ENCODE data around the gene LRRN4CL. TPM values are rescaled to one million over a fixed set of nuclear protein-coding genes. Genes with fewer than 3 reads are reported as not detected.

Gene LRRN4CL
- total RNA-seq, 1 experiment from 2014 or later = 0.14 TPM

DNA sequence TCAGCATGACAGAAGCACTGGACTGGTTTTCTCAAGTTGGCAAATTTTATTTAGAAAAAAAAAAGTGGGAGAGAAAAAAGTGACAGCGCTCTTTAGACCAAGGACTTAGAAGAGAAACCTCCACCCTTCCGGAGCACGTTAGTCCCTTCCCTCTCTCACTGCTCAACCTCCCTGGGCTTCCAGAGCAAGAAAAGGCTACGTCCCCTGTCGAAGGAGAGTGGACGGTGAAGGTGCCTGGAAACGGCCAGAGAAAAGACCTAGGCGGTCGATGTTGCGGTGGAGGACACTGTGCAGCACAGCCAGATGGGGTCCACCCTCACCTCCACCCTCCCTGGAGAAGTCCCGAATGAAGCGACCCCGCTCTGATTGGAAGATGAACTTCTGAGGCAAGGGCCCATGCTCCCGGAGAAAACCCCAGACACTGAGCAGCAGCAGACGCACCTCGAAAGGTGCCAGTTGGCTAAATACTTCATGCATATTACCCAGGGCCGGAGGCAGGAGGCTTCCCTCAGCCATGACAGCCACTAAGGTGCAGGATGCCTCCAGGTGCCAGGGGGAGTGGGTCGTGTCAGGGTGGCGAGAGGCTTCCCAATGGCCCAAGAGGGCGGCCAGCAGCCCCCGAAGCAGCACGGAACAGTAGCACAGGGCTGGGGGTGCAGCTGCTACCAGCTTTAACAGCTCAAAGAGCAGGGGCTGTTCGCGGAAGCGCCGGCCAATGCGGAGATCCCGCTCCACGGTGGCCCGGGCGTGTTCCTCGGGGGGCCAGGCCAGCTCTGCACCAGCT is 42.3 kb downstream of the LRRN4CL start:
- DNase-seq (ENCODE audit: low spot score) = no peak

DNA sequence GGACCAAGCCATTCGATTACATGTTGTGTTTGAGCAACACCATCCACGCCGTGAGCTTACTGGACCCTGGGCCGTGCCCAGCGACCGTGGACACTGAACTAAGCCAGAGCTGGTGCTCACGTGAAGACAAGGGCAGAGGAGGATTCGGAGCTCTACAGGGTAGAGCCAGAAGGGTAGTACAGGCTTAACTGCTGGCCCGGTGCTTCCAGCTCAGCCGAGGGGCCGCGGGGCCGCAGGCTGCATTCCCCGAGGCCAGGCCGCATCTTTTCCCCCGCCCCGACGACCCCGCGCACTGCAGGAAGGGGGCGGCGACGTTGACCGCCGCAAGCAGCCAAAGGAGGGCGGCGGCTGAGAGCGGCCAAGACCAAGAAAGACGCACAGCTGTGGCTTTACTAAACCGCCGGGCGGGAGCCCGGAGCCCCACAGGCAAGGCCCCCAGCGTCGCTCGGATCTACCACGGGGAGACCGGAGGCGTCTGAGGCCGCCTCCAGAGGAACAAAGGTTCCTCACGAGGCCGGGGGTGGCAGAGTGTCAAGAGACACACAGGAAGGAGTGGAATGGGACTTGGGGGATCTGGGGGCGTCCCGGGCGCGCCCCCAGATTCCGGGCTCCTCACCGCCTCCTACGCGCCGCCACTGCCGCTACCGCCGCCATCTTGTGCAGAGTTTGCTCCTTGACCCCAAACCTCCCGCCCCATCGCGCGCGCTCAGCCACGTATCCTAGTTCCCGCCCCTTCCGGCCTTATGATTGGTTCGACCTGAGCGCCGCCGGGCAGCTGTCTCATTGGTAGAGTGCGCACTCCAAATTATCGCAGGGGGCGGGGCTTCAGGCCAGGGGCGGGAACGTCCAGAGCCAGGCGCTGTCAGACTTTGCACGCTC is 43.1 kb downstream of the LRRN4CL start, which contains the start of gene GANAB:
GANAB (minus strand) TSS at position 668 of the 879 bp plus-strand sequence; CDS start at position 654, 14 bp downstream.
- peak; percentile 97 for DNase-seq (ENCODE audit: low spot score)

GRCh38 chr11:62645671-62645945 is 43.7 kb downstream of the LRRN4CL start:
- no peak for DNase-seq (ENCODE audit: low spot score)

DNA sequence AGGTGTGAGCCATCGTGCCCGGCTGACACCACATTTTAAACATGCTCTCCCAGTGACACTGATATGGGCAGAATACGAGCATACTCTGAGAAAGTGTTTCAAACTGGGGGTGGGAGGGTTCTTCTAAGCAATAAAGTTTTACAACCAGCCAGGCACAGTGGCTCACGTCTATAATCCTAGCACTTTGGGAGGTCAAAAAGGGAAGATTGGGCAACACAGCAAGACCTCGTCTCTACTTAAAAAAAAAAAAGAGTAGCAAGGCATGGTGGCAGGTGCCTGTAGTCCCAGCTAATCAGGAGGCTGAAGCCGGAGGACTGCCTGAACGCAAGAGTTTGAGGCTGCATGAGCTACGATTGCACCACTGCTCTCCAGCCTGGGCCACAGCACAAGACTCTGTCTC is 45.1 kb downstream of the LRRN4CL start:
- no peak for DNase-seq (ENCODE audit: low spot score)

Other genes with a start within 250 kb of the LRRN4CL start
- gene AHNAK, start 142.7 kb downstream of the LRRN4CL start, total RNA-seq (2014; rRNA removed; shearing (Covaris generic)) = 47.0 and 60.1 TPM in 2 replicates
- 1,742 and 1,908 TPM in 2 replicates for gene EEF1G, start 115.6 kb downstream of the LRRN4CL start, total RNA-seq (2014; rRNA removed; shearing (Covaris generic))
- gene TUT1, start 98.0 kb downstream of the LRRN4CL start, total RNA-seq (2014; rRNA removed; shearing (Covaris generic)) = 2.3 and 5.4 TPM in 2 replicates
- 96.1 and 108 TPM in 2 replicates for gene MTA2, start 87.7 kb downstream of the LRRN4CL start, total RNA-seq (2014; rRNA removed; shearing (Covaris generic))
- 10.1 and 13.8 TPM in 2 replicates for gene EML3, start 76.8 kb downstream of the LRRN4CL start, total RNA-seq (2014; rRNA removed; shearing (Covaris generic))
- gene ROM1, start 76.3 kb downstream of the LRRN4CL start, total RNA-seq (2014; rRNA removed; shearing (Covaris generic)) = 4.2 and 11.4 TPM in 2 replicates
- gene B3GAT3, start 67.5 kb downstream of the LRRN4CL start, total RNA-seq (2014; rRNA removed; shearing (Covaris generic)) = 13.5 and 26.0 TPM in 2 replicates
- gene GANAB, start 42.9 kb downstream of the LRRN4CL start, total RNA-seq (2014; rRNA removed; shearing (Covaris generic)) = 142 and 153 TPM in 2 replicates
- 14.5 and 16.0 TPM in 2 replicates for gene INTS5, start 36.2 kb downstream of the LRRN4CL start, total RNA-seq (2014; rRNA removed; shearing (Covaris generic))
- 100 and 130 TPM in 2 replicates for gene C11orf98, start 24.3 kb downstream of the LRRN4CL start, total RNA-seq (2014; rRNA removed; shearing (Covaris generic))
- gene CSKMT, start 24.2 kb downstream of the LRRN4CL start, total RNA-seq (2014; rRNA removed; shearing (Covaris generic)) = 7.0 and 8.4 TPM in 2 replicates
- 9.1 and 12.2 TPM in 2 replicates for gene UQCC3, start 17.9 kb downstream of the LRRN4CL start, total RNA-seq (2014; rRNA removed; shearing (Covaris generic))
- 3.7 and 5.1 TPM in 2 replicates for gene LBHD1, start 17.3 kb downstream of the LRRN4CL start, total RNA-seq (2014; rRNA removed; shearing (Covaris generic))
- gene UBXN1, start 10.5 kb downstream of the LRRN4CL start, total RNA-seq (2014; rRNA removed; shearing (Covaris generic)) = 93.7 and 110 TPM in 2 replicates
- gene BSCL2, start 17.9 kb upstream of the LRRN4CL start, total RNA-seq (2014; rRNA removed; shearing (Covaris generic)) = 128 TPM in 2 replicates
- 0.41 TPM in 1 of 2 replicates, not detected in the other for gene GNG3, start 18.1 kb upstream of the LRRN4CL start, total RNA-seq (2014; rRNA removed; shearing (Covaris generic))
- gene HNRNPUL2, start 37.9 kb upstream of the LRRN4CL start, total RNA-seq (2014; rRNA removed; shearing (Covaris generic)) = 4.7 and 5.0 TPM in 2 replicates
- gene TTC9C, start 39.0 kb upstream of the LRRN4CL start, total RNA-seq (2014; rRNA removed; shearing (Covaris generic)) = 35.0 and 46.9 TPM in 2 replicates
- gene ZBTB3, start 64.6 kb upstream of the LRRN4CL start, total RNA-seq (2014; rRNA removed; shearing (Covaris generic)) = 6.9 and 7.5 TPM in 2 replicates
- 140 and 182 TPM in 2 replicates for gene POLR2G, start 72.0 kb upstream of the LRRN4CL start, total RNA-seq (2014; rRNA removed; shearing (Covaris generic))
- 15.0 and 19.1 TPM in 2 replicates for gene TAF6L, start 81.9 kb upstream of the LRRN4CL start, total RNA-seq (2014; rRNA removed; shearing (Covaris generic))
- 77.5 and 85.5 TPM in 2 replicates for gene TMEM179B, start 97.9 kb upstream of the LRRN4CL start, total RNA-seq (2014; rRNA removed; shearing (Covaris generic))
- gene TMEM223, start 102.5 kb upstream of the LRRN4CL start, total RNA-seq (2014; rRNA removed; shearing (Covaris generic)) = 43.1 and 62.4 TPM in 2 replicates
- 25.1 and 31.1 TPM in 2 replicates for gene NXF1, start 115.9 kb upstream of the LRRN4CL start, total RNA-seq (2014; rRNA removed; shearing (Covaris generic))
- 22.3 and 26.3 TPM in 2 replicates for gene STX5, start 142.5 kb upstream of the LRRN4CL start, total RNA-seq (2014; rRNA removed; shearing (Covaris generic))
- not detected in 2 replicates for gene TEX54, start 143.3 kb upstream of the LRRN4CL start, total RNA-seq (2014; rRNA removed; shearing (Covaris generic))
- gene WDR74, start 150.1 kb upstream of the LRRN4CL start, total RNA-seq (2014; rRNA removed; shearing (Covaris generic)) = 60.1 and 63.7 TPM in 2 replicates
- gene SLC3A2, start 191.4 kb upstream of the LRRN4CL start, total RNA-seq (2014; rRNA removed; shearing (Covaris generic)) = 478 and 499 TPM in 2 replicates
- not detected in 2 replicates for gene CHRM1, start 231.8 kb upstream of the LRRN4CL start, total RNA-seq (2014; rRNA removed; shearing (Covaris generic))